Spleen (tissue), 11 donors: ENCODE data around the gene COL2A1. TPM values are rescaled to one million over a fixed set of nuclear protein-coding genes. Genes with fewer than 3 reads are reported as not detected.

Experiments used
- DNase-seq: peaks from one replicate; pipeline ENCODE4 v3.0.0-alpha.2; 2020
- H3K27ac ChIP-seq, 8 donors: fragments of 200-600 bp; sonication (generic) in 7 of 8; 1 replicate in 4 of 8; 2 replicates in 4 of 8; pipeline versions ENCODE4 v1.5.0 to v1.8.0; 2016 to 2021; ENCODE audit warnings: inconsistent platforms in 4 of 8, mild to moderate bottlenecking in 4 of 8, moderate library complexity in 1 of 8
- H3K27me3 ChIP-seq, 7 donors: fragments of 200-600 bp; sonication (generic) in 6 of 7; replicated peaks in 1 of 7; 1 replicate in 4 of 7; 2 replicates in 3 of 7; pipeline versions ENCODE4 v1.5.0 to v1.8.0; 2016 to 2021; ENCODE audit warnings: inconsistent platforms in 3 of 7, mild to moderate bottlenecking in 1 of 7
- H3K36me3 ChIP-seq, 6 donors: fragments of 200-600 bp; sonication (generic) in 5 of 6; 1 replicate in 4 of 6; 2 replicates in 2 of 6; pipeline versions ENCODE4 v1.5.0 to v1.8.0; 2016 to 2021; ENCODE audit warnings: inconsistent platforms in 2 of 6
- H3K4me1 ChIP-seq, 6 donors: fragments of 200-600 bp; sonication (generic) in 5 of 6; 1 replicate in 3 of 6; 2 replicates in 3 of 6; pipeline versions ENCODE4 v1.5.0 to v1.8.0; 2016 to 2021; ENCODE audit warnings: inconsistent platforms in 3 of 6
- H3K4me3 ChIP-seq, 8 donors: fragments of 200-600 bp; sonication (generic) in 7 of 8; 1 replicate in 4 of 8; 2 replicates in 4 of 8; pipeline versions ENCODE4 v1.5.0 to v1.8.0; 2016 to 2021; ENCODE audit warnings: inconsistent platforms in 4 of 8, mild to moderate bottlenecking in 4 of 8, moderate library complexity in 2 of 8
- H3K9me3 ChIP-seq, 8 donors: fragments of 200-600 bp; sonication (generic) in 7 of 8; 1 replicate in 4 of 8; 2 replicates in 4 of 8; pipeline versions ENCODE4 v1.5.0 to v1.8.0; 2016 to 2021; ENCODE audit warnings: inconsistent platforms in 4 of 8
- CTCF ChIP-seq, 11 experiments: fragments of 200-600 bp in 7 of 11; fragments of 450-650 bp in 4 of 11; sonication (generic) in 4 of 11; IDR thresholded peaks in 8 of 11; conservative IDR thresholded peaks in 3 of 11; 1 replicate in 7 of 11; 2 replicates in 4 of 11; pipeline versions ENCODE4 v1.4.0 to v1.8.0; 2016 to 2021; ENCODE audit warnings: antibody characterized with exemption in 11 of 11, inconsistent platforms in 4 of 11, mild to moderate bottlenecking in 1 of 11
- POLR2A ChIP-seq, 3 donors: fragments of 450-650 bp; IDR thresholded peaks; one replicate each; pipeline ENCODE4 v1.5.1; 2017; ENCODE audit warnings: antibody characterized with exemption in 3 of 3, mild to moderate bottlenecking in 1 of 3
- POLR2AphosphoS5 ChIP-seq, 3 donors: sonication (generic); formaldehyde crosslinking; IDR thresholded peaks; one replicate each; pipeline ENCODE4 v1.5.1; 2017; ENCODE audit warnings: antibody characterized with exemption in 3 of 3
- WGBS, 5 donors: extraction: QIAGEN DNeasy Blood & Tissue Kit in 3 of 5; methylation state at CpG; one replicate each; pipeline versions ENCODE4 v1.1.5 to v1.1.7; 2013 to 2018; 5-methylcytosine and 5-hydroxymethylcytosine counted together
- intact Hi-C: fragments of 100-400 bp; cut with DNase I; formaldehyde crosslinking; loops from one replicate; pipeline ENCODE4 v1.15.0; 2023; ENCODE audit warnings: low total_unique reads
- polyA plus RNA-seq, 3 donors: library from polyadenylated mRNA; stranded (reverse); fragments of 200-250 nt; gene quantifications; one replicate each; pipeline ENCODE4 v1.2.1, GENCODE V29; 2013
- total RNA-seq, 7 donors: library from RNA; depleted of rRNA in 3 of 7; stranded (reverse); fragments of >200 nt in 3 of 7; fragmentation: NEBNext Ultra II Directional in 4 of 7; extraction: Animal tissue kit (Norgen Biotek cat#: 25700) in 4 of 7; gene quantifications; one replicate each; pipeline versions ENCODE4 v1.1.0 to v1.2.1, GENCODE V29; 2016 to 2021
- donor health status: healthy with polysubstance abuse.
- donor health status: DM: no; HTN: no; CAD: no; lungs with moderate emphysema.
- donor health status: DM: no; HTN: no; CAD: no.
- donor health status: Bipolar disorder and iron deficiency.
- donor health status: healthy.
- donor health status: DM: no; HTN: no; CAD: no.
- donor health status: DM: yes; HTN: yes; CAD: no.

Gene COL2A1
- total and polyA plus RNA-seq, 10 donors: 0.37 to 0.49 (median 0.47) TPM; not detected in 7

- H3K27me3 ChIP-seq: peaks cover 0 to 40% (median 4%) of the 10 kb centered on the region in 7 donors
- no peaks in the 10 kb centered on the region for H3K9me3 ChIP-seq
- no peak overlapping the region for H3K27ac ChIP-seq
- no peak overlapping the region for H3K4me3 ChIP-seq
- 94 to 98% (median 95%) methylated on average over 10 of the region's 10 CpGs for WGBS, 5 donors
- TF ChIP-seq POLR2A (IDR thresholded peaks at IDR 0.05): no peak
- TF ChIP-seq CTCF (IDR thresholded peaks at IDR 0.05 in 8 of 11, conservative IDR thresholded peaks at IDR 0.05 in 3 of 11): no peak
- TF ChIP-seq POLR2AphosphoS5 (IDR thresholded peaks at IDR 0.05): no peak
- peak; percentile 58 for DNase-seq
- H3K36me3 ChIP-seq: no peaks in the 10 kb centered on the region
- intact Hi-C loops: no loop called here
- H3K4me1 ChIP-seq: peaks cover 6 to 31% (median 20%) of the 10 kb centered on the region in 6 donors
Observed at GRCh38 chr12:47992776-47993175, 11.5 kb downstream of the COL2A1 start.

GRCh38 chr12:47991106-47992061, 12.9 kb downstream of the COL2A1 start:
- no peak overlapping the region for H3K4me3 ChIP-seq
- TF ChIP-seq CTCF (IDR thresholded peaks at IDR 0.05 in 8 of 11, conservative IDR thresholded peaks at IDR 0.05 in 3 of 11): no peak
- no peak for TF ChIP-seq POLR2A (IDR thresholded peaks at IDR 0.05)
- peaks cover 6 to 31% (median 20%) of the 10 kb centered on the region in 6 donors for H3K4me1 ChIP-seq
- WGBS, 5 donors: 71 to 87% (median 86%) methylated on average over 13 of the region's 13 CpGs
- peaks cover 0 to 31% (median 0%) of the 10 kb centered on the region in 7 donors for H3K27me3 ChIP-seq
- H3K36me3 ChIP-seq: no peaks in the 10 kb centered on the region
- H3K9me3 ChIP-seq: no peaks in the 10 kb centered on the region
- peak; percentile 74 for DNase-seq
- H3K27ac ChIP-seq: peak overlapping the region in 1 of 8 donors; percentile 13
- intact Hi-C loops: no loop called here

- Histone ChIP-seq H3K27ac (peak overlapping the region in 3 of 8 donors; percentile 13 to 41 (median 31)), H3K36me3 (no peaks in the 10 kb centered on the region), H3K4me3 (no peak overlapping the region), H3K4me1 (peaks cover 6 to 31% (median 20%) of the 10 kb centered on the region in 6 donors), H3K27me3 (peaks cover 0 to 28% (median 0%) of the 10 kb centered on the region in 7 donors), H3K9me3 (no peaks in the 10 kb centered on the region)
- DNase-seq: peak; percentile 76
- TF ChIP-seq POLR2AphosphoS5 (IDR thresholded peaks at IDR 0.05) (peak in 2 of 3 donors; percentile 27 to 50), CTCF (IDR thresholded peaks at IDR 0.05 in 8 of 11, conservative IDR thresholded peaks at IDR 0.05 in 3 of 11) (no peak)
- 39 to 51% (median 43%) methylated on average over 7 of the region's 7 CpGs for WGBS, 5 donors
- intact Hi-C loops: no loop called here
Observed at GRCh38 chr12:47990351-47991105, 13.7 kb downstream of the COL2A1 start.
